K562 (cell line): ENCODE measurements around the gene ERC2. TPM values are rescaled to one million over a fixed set of nuclear protein-coding genes. Genes with fewer than 3 reads are reported as not detected.

ENCODE experiments used
- ATAC-seq: fragments of 200-7000 bp; cut with Tn5 transposase; 3 replicates; pipeline ENCODE4 v1.9.1; 2020; ENCODE audit warnings: moderate library complexity
- BruUV-seq: library from RNA; stranded (reverse); fragments of 400-500 nt; replicated peaks from 2 replicates; lab custom pipeline; 2021; lab: Mats Ljungman, UMichigan
- CTCF ChIA-PET: fragments of 300-600 bp; formaldehyde crosslinking; extraction: SDS; loops from one replicate; lab custom pipeline; 2021; ENCODE audit warnings: low intra/inter-chr PET ratio; lab: Yijun Ruan, JAX
- POLR2A ChIA-PET: fragments of 300-600, 350-650 bp; sonication (Branson Sonifier 250); formaldehyde crosslinking; extraction: SDS; loops from one replicate; lab custom pipeline; 2021; ENCODE audit warnings: antibody characterized with exemption, inconsistent platforms; lab: Yijun Ruan, JAX
- DNase-seq, 4 experiments: peaks; one replicate each; pipeline versions ENCODE4 v3.0.0 to v3.0.0-alpha.2; 2011 to 2018; ENCODE audit warnings: low spot score in 3 of 4, mixed read lengths in 3 of 4; ENCODE audit errors: extremely low read depth in 1 of 4
- FAIRE-seq: peaks from 2 replicates; lab custom pipeline; 2011; peaks lifted over from hg19 to GRCh38; lab: Jason Lieb, UNC
- H2AFZ ChIP-seq: 2 replicates; pipeline ENCODE4 v1.6.0; 2011; ENCODE audit warnings: low read depth, low read length, control low read depth, inconsistent platforms
- H3K27ac ChIP-seq: fragments of 200-600 bp; 3 replicates; pipeline ENCODE4 v1.8.0; 2011; ENCODE audit warnings: low read depth, mild to moderate bottlenecking, control low read depth, inconsistent platforms, low read length, moderate library complexity, mixed read lengths; ENCODE audit errors: extremely low read depth
- H3K27me3 ChIP-seq, 2 experiments: fragments of 300-600 bp in 1 of 2; 2 replicates in 1 of 2; 3 replicates in 1 of 2; pipeline versions ENCODE4 v1.6.0 to v1.8.0; 2011; ENCODE audit warnings: inconsistent platforms in 2 of 2, low read length in 2 of 2, mild to moderate bottlenecking in 1 of 2, mixed read lengths in 1 of 2, moderate library complexity in 1 of 2; ENCODE audit not compliant: control insufficient read depth in 2 of 2, insufficient read depth in 2 of 2
- H3K36me3 ChIP-seq: fragments of 300-600 bp; 3 replicates; pipeline ENCODE4 v1.8.0; 2011; ENCODE audit warnings: mild to moderate bottlenecking, low read length, inconsistent platforms; ENCODE audit not compliant: control insufficient read depth, insufficient read depth
- H3K4me1 ChIP-seq, 2 experiments: fragments of 200-600 bp in 1 of 2; replicated peaks in 1 of 2; 2 replicates in 1 of 2; 3 replicates in 1 of 2; pipeline versions ENCODE4 v1.5.1 to v1.8.0; 2011; ENCODE audit warnings: inconsistent platforms in 2 of 2, low read length in 2 of 2, mild to moderate bottlenecking in 1 of 2, mixed read lengths in 1 of 2, moderate library complexity in 1 of 2; ENCODE audit not compliant: control insufficient read depth in 2 of 2, insufficient read depth in 2 of 2
- H3K4me2 ChIP-seq: 2 replicates; pipeline ENCODE4 v1.6.1; 2011; ENCODE audit warnings: low read length, control low read depth, inconsistent platforms, mixed read lengths; ENCODE audit not compliant: insufficient read depth
- H3K4me3 ChIP-seq: fragments of 200-600 bp; sonication (generic), shearing (Covaris generic); 2 replicates; pipeline ENCODE4 v1.5.1; 2016; ENCODE audit warnings: control low read depth, inconsistent platforms
- H3K79me2 ChIP-seq: fragments of 200-600 bp; 3 replicates; pipeline ENCODE4 v1.8.0; 2011; ENCODE audit warnings: low read length, inconsistent platforms; ENCODE audit not compliant: control insufficient read depth, insufficient read depth
- H3K9ac ChIP-seq, 2 experiments: 2 replicates each; pipeline versions ENCODE4 v1.6.0 to v1.6.1; 2011; ENCODE audit warnings: low read depth in 2 of 2, low read length in 2 of 2, control low read depth in 1 of 2, inconsistent platforms in 1 of 2, mild to moderate bottlenecking in 1 of 2, mixed read lengths in 1 of 2; ENCODE audit not compliant: insufficient read depth in 1 of 2
- H3K9me1 ChIP-seq: one replicate; pipeline ENCODE4 v1.6.0; 2011; ENCODE audit warnings: inconsistent platforms, mild to moderate bottlenecking, low read length, moderate library complexity; ENCODE audit not compliant: control insufficient read depth, insufficient read depth
- H3K9me3 ChIP-seq: replicated peaks from 2 replicates; pipeline ENCODE4 v1.5.1; 2011; ENCODE audit warnings: low read depth, low read length, inconsistent platforms; ENCODE audit not compliant: control insufficient read depth, insufficient read depth
- H4K20me1 ChIP-seq: replicated peaks from 2 replicates; pipeline ENCODE4 v1.6.1; 2011; ENCODE audit warnings: low read length, inconsistent platforms, mixed read lengths; ENCODE audit not compliant: control insufficient read depth, insufficient read depth
- HNRNPLL ChIP-seq: fragments of 200-400 bp; formaldehyde crosslinking; IDR thresholded peaks from 2 replicates; pipeline ENCODE4 v1.6.1; 2017; ENCODE audit warnings: low read length, low read depth, mild to moderate bottlenecking; ENCODE audit not compliant: poor library complexity, severe bottlenecking
- PHF20 ChIP-seq: fragments of 450-650 bp; IDR thresholded peaks from 2 replicates; pipeline ENCODE4 v1.6.1; 2018; ENCODE audit not compliant: partially characterized antibody
- WGBS: fragments of 100-300 bp; shearing (Covaris generic); methylation state at CpG from one replicate; pipeline ENCODE4 v1.1.6; 2016; ENCODE audit warnings: low coverage, mixed read lengths; ENCODE audit not compliant: insufficient coverage; ENCODE audit errors: missing lambda C conversion rate; 5-methylcytosine and 5-hydroxymethylcytosine counted together
- in situ Hi-C: fragments of 300-500 bp; cut with MboI; formaldehyde crosslinking; loops from 4 replicates; pipeline ENCODE4 v1.15.0; 2018; ENCODE audit warnings: inconsistent platforms, mixed read lengths
- intact Hi-C: fragments of 100-400 bp; cut with micrococcal nuclease; formaldehyde crosslinking; loops from 2 replicates; pipeline ENCODE4 v1.14.2; 2022
- polyA plus RNA-seq, 8 experiments: library from polyadenylated mRNA; depleted of rRNA in 4 of 8; stranded (reverse) in 5 of 8; unstranded in 3 of 8; fragments of >200 nt; fragmentation: Nextera tagmentation in 2 of 8; fragmentation: Illumina TruSeq in 1 of 8; extraction: Ambion mirVana in 2 of 8; extraction: Trizol in 1 of 8; gene quantifications; 2 replicates each; pipeline versions ENCODE4 v1.2.1 to v1.2.3, GENCODE V29; 2011 to 2014; ENCODE audit warnings: inconsistent platforms in 1 of 8, missing spikeins in 1 of 8
- total RNA-seq, 7 experiments: library from RNA; depleted of rRNA in 6 of 7; stranded (reverse); fragments of >200 nt in 6 of 7; fragmentation: Illumina TruSeq in 2 of 7; extraction: Trizol in 2 of 7; gene quantifications; 2 replicates each; pipeline versions ENCODE4 v1.2.1 to v1.2.3, GENCODE V29; 2011 to 2021; ENCODE audit warnings: low replicate concordance in 1 of 7
- TF ChIP-seq, protein P1 (sequence below): sonication (generic); formaldehyde crosslinking; IDR thresholded peaks from 2 replicates; pipeline ENCODE4 v1.8.0; 2023; ENCODE audit warnings: missing genetic modification reagents, mild to moderate bottlenecking, borderline replicate concordance
- TF ChIP-seq, protein P2 (sequence below): fragments of 450-650 bp; IDR thresholded peaks from 2 replicates; pipeline ENCODE4 v1.6.1; 2018; ENCODE audit warnings: mild to moderate bottlenecking, low read depth; ENCODE audit not compliant: partially characterized antibody

ERC2 gene
- total and polyA plus RNA-seq, 9 of the 15 experiments (the other 6 are each of a cell fraction or from before 2014, with no cell fraction given): 0.04 to 0.18 (median 0.07) TPM; not detected in 2

DNA sequence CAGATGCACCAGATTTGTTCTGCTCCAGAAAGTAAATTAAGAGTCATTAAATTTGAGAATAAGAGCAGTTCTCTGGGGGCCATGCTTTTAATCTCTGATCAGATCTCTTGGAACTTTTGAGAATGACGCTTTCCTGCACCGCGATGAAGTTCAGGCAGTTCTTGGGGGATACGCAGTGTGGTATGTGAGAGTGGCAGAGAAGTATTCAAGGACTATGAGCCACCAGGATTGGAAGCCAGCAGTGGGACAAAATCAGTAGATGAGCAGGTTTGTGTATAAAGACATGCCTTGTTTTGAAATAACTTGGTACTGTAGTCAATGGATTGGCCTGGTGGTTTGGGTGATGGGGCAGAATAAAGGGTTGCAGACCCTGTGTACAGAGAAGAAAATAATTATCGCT, 483.6 kb downstream of the ERC2 start (continued):
- TF ChIP-seq, protein P1, sequence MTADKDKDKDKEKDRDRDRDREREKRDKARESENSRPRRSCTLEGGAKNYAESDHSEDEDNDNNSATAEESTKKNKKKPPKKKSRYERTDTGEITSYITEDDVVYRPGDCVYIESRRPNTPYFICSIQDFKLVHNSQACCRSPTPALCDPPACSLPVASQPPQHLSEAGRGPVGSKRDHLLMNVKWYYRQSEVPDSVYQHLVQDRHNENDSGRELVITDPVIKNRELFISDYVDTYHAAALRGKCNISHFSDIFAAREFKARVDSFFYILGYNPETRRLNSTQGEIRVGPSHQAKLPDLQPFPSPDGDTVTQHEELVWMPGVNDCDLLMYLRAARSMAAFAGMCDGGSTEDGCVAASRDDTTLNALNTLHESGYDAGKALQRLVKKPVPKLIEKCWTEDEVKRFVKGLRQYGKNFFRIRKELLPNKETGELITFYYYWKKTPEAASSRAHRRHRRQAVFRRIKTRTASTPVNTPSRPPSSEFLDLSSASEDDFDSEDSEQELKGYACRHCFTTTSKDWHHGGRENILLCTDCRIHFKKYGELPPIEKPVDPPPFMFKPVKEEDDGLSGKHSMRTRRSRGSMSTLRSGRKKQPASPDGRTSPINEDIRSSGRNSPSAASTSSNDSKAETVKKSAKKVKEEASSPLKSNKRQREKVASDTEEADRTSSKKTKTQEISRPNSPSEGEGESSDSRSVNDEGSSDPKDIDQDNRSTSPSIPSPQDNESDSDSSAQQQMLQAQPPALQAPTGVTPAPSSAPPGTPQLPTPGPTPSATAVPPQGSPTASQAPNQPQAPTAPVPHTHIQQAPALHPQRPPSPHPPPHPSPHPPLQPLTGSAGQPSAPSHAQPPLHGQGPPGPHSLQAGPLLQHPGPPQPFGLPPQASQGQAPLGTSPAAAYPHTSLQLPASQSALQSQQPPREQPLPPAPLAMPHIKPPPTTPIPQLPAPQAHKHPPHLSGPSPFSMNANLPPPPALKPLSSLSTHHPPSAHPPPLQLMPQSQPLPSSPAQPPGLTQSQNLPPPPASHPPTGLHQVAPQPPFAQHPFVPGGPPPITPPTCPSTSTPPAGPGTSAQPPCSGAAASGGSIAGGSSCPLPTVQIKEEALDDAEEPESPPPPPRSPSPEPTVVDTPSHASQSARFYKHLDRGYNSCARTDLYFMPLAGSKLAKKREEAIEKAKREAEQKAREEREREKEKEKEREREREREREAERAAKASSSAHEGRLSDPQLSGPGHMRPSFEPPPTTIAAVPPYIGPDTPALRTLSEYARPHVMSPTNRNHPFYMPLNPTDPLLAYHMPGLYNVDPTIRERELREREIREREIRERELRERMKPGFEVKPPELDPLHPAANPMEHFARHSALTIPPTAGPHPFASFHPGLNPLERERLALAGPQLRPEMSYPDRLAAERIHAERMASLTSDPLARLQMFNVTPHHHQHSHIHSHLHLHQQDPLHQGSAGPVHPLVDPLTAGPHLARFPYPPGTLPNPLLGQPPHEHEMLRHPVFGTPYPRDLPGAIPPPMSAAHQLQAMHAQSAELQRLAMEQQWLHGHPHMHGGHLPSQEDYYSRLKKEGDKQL (CRISPR knock-in tag): no peak
- TF ChIP-seq, protein P2, sequence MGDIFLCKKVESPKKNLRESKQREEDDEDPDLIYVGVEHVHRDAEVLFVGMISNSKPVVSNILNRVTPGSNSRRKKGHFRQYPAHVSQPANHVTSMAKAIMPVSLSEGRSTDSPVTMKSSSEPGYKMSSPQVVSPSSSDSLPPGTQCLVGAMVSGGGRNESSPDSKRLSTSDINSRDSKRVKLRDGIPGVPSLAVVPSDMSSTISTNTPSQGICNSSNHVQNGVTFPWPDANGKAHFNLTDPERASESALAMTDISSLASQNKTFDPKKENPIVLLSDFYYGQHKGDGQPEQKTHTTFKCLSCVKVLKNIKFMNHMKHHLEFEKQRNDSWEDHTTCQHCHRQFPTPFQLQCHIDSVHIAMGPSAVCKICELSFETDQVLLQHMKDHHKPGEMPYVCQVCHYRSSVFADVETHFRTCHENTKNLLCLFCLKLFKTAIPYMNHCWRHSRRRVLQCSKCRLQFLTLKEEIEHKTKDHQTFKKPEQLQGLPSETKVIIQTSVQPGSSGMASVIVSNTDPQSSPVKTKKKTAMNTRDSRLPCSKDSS: no peak

- CTCF ChIA-PET: no interaction called here
- no peaks in the 10 kb centered on the region; a peak in 1 of 5 replicates for H3K27me3 ChIP-seq
- H2AFZ ChIP-seq: no peak overlapping the region
- no peaks in the 10 kb centered on the region for H3K36me3 ChIP-seq
- no peaks in the 10 kb centered on the region for H3K9me1 ChIP-seq
- no peak for DNase-seq
- no peaks in the 10 kb centered on the region for H3K79me2 ChIP-seq
- BruUV-seq: no TSS peak
- POLR2A ChIA-PET: no interaction called here
- no peaks in the 10 kb centered on the region for H3K9me3 ChIP-seq
- WGBS: 0% methylated on average over 6 of the region's 6 CpGs
- TF ChIP-seq PHF20: no peak
- no peak for TF ChIP-seq HNRNPLL
- H3K4me1 ChIP-seq: no peaks in the 10 kb centered on the region
- no peak for FAIRE-seq
- no peak overlapping the region for H3K9ac ChIP-seq
- H3K4me2 ChIP-seq: no peak overlapping the region
- no peak overlapping the region for H3K27ac ChIP-seq
- intact Hi-C loops (no loop called here), in situ Hi-C loops (loop anchor here (5.0 kb wide), 1 partner anchor 608 kb away; no protein-coding TSS in a partner anchor)
- H3K4me3 ChIP-seq: no peak overlapping the region
- no peak for ATAC-seq
- no peaks in the 10 kb centered on the region for H4K20me1 ChIP-seq
Measured at GRCh38 chr3:55978953-55979352, 489.3 kb downstream of the ERC2 start.
